Measurements from ENCODE around the gene MAGEH1. TPM values are rescaled to one million over a fixed set of nuclear protein-coding genes. Genes with fewer than 3 reads are reported as not detected.
"Not testable (repeated sequence)": the region's sequence is repeated elsewhere in the genome, so short reads cannot be mapped to it uniquely, and the experiment has no call there.

The MAGEH1 gene
- total and polyA plus RNA-seq, 7 donors, result 5.8 to 20.4 (median 8.2) TPM

- ATAC-seq, result peak; percentile 77 to 85 (median 82)
- no peaks in the 10 kb centered on the region for H3K4me1 ChIP-seq
- no peak for TF ChIP-seq CTCF (IDR thresholded peaks at IDR 0.05)
- peak overlapping the region; percentile 76 for H3K4me3 ChIP-seq
- DNase-seq, result no peak
- WGBS, 3 donors, result 0 to 34% (median 1%) methylated on average over 11 of the region's 11 CpGs
- H3K9me3 ChIP-seq, result no peaks in the 10 kb centered on the region
- peak overlapping the region; percentile 59 for H3K27ac ChIP-seq
- intact Hi-C loops (cut with DNase I), result no loop called here
- H3K36me3 ChIP-seq (ENCODE audit: insufficient read depth in 1 of 2, low read depth in 1 of 2), result no peaks in the 10 kb centered on the region
- H3K27me3 ChIP-seq (ENCODE audit: insufficient read depth in 3 of 3, low read length in 2 of 3), result no peaks in the 10 kb centered on the region
Observed at GRCh38 chrX:55451626-55451989, 319 bp upstream of the MAGEH1 start.

GRCh38 chrX:55452833-55453124, 852 bp downstream of the MAGEH1 start:
- Histone ChIP-seq H3K36me3 (ENCODE audit: insufficient read depth in 1 of 2, low read depth in 1 of 2) (no peaks in the 10 kb centered on the region), H3K9me3 (no peaks in the 10 kb centered on the region), H3K27ac (no peak overlapping the region), H3K4me3 (peak overlapping the region; percentile 76), H3K27me3 (ENCODE audit: insufficient read depth in 3 of 3, low read length in 2 of 3) (no peaks in the 10 kb centered on the region), H3K4me1 (no peaks in the 10 kb centered on the region)
- 0 to 43% (median 1%) methylated on average over 9 of the region's 9 CpGs for WGBS, 3 donors
- no peak for TF ChIP-seq CTCF (IDR thresholded peaks at IDR 0.05)
- intact Hi-C loops (cut with DNase I), result no loop called here
- DNase-seq, result no peak
- ATAC-seq, result no peak

GRCh38 chrX:55455708-55456107, 3.8 kb downstream of the MAGEH1 start:
- intact Hi-C loops (cut with DNase I); H3K9me3 ChIP-seq; H3K4me3 ChIP-seq; DNase-seq; ATAC-seq; H3K4me1 ChIP-seq; H3K27me3 ChIP-seq (ENCODE audit: insufficient read depth in 3 of 3, low read length in 2 of 3); H3K36me3 ChIP-seq (ENCODE audit: insufficient read depth in 1 of 2, low read depth in 1 of 2); H3K27ac ChIP-seq: not testable (repeated sequence)
- WGBS, 3 donors, result no CpG with 5 or more reads among the region's 6 CpGs

GRCh38 chrX:55459426-55459825, 7.5 kb downstream of the MAGEH1 start:
- H3K27ac ChIP-seq; DNase-seq; H3K4me3 ChIP-seq; H3K4me1 ChIP-seq; intact Hi-C loops (cut with DNase I); ATAC-seq; H3K9me3 ChIP-seq; H3K36me3 ChIP-seq (ENCODE audit: insufficient read depth in 1 of 2, low read depth in 1 of 2); H3K27me3 ChIP-seq (ENCODE audit: insufficient read depth in 3 of 3, low read length in 2 of 3): not testable (repeated sequence)
- no CpG with 5 or more reads among the region's 5 CpGs for WGBS, 3 donors

- H3K27ac ChIP-seq; H3K27me3 ChIP-seq (ENCODE audit: insufficient read depth in 3 of 3, low read length in 2 of 3); intact Hi-C loops (cut with DNase I); DNase-seq; ATAC-seq; H3K4me1 ChIP-seq; H3K4me3 ChIP-seq; H3K9me3 ChIP-seq; H3K36me3 ChIP-seq (ENCODE audit: insufficient read depth in 1 of 2, low read depth in 1 of 2): not testable (repeated sequence)
- WGBS, 3 donors, result no CpG with 5 or more reads among the region's 4 CpGs
Observed at GRCh38 chrX:55459926-55460325, 8.0 kb downstream of the MAGEH1 start.

GRCh38 chrX:55464050-55464449, 12.1 kb downstream of the MAGEH1 start:
- H3K9me3 ChIP-seq; DNase-seq; H3K27me3 ChIP-seq (ENCODE audit: insufficient read depth in 3 of 3, low read length in 2 of 3); H3K36me3 ChIP-seq (ENCODE audit: insufficient read depth in 1 of 2, low read depth in 1 of 2); H3K4me3 ChIP-seq; H3K4me1 ChIP-seq; intact Hi-C loops (cut with DNase I); ATAC-seq; H3K27ac ChIP-seq: not testable (repeated sequence)
- WGBS, 3 donors, result no CpG with 5 or more reads among the region's 5 CpGs

GRCh38 chrX:55465108-55465507, 13.2 kb downstream of the MAGEH1 start:
- DNase-seq; H3K27ac ChIP-seq; H3K36me3 ChIP-seq (ENCODE audit: insufficient read depth in 1 of 2, low read depth in 1 of 2); H3K27me3 ChIP-seq (ENCODE audit: insufficient read depth in 3 of 3, low read length in 2 of 3); ATAC-seq; H3K4me1 ChIP-seq; H3K4me3 ChIP-seq; intact Hi-C loops (cut with DNase I); H3K9me3 ChIP-seq: not testable (repeated sequence)
- no CpG with 5 or more reads among the region's 5 CpGs for WGBS, 3 donors

- ATAC-seq; H3K27ac ChIP-seq; DNase-seq; H3K4me3 ChIP-seq; H3K4me1 ChIP-seq; H3K9me3 ChIP-seq; intact Hi-C loops (cut with DNase I); H3K36me3 ChIP-seq (ENCODE audit: insufficient read depth in 1 of 2, low read depth in 1 of 2); H3K27me3 ChIP-seq (ENCODE audit: insufficient read depth in 3 of 3, low read length in 2 of 3): not testable (repeated sequence)
- WGBS, 3 donors, result no CpG with 5 or more reads among the region's 5 CpGs
Observed at GRCh38 chrX:55465791-55466190, 13.9 kb downstream of the MAGEH1 start.

GRCh38 chrX:55479956-55480355, 28.0 kb downstream of the MAGEH1 start:
- intact Hi-C loops (cut with DNase I); ATAC-seq; DNase-seq; H3K27ac ChIP-seq; H3K27me3 ChIP-seq (ENCODE audit: insufficient read depth in 3 of 3, low read length in 2 of 3); H3K4me1 ChIP-seq; H3K4me3 ChIP-seq; H3K36me3 ChIP-seq (ENCODE audit: insufficient read depth in 1 of 2, low read depth in 1 of 2); H3K9me3 ChIP-seq: not testable (repeated sequence)
- 65 to 85% (median 77%) methylated on average over 3 to 4 of the region's 8 CpGs for WGBS, 3 donors
